ENCODE data around the gene ZNF160. TPM values are rescaled to one million over a fixed set of nuclear protein-coding genes. Genes with fewer than 3 reads are reported as not detected.
"Not testable (repeated sequence)": the region's sequence is repeated elsewhere in the genome, so short reads cannot be mapped to it uniquely, and the experiment has no call there.

ZNF160 gene
- total RNA-seq, 2 experiments from 2014 or later = 37.5 to 38.1 TPM

DNA sequence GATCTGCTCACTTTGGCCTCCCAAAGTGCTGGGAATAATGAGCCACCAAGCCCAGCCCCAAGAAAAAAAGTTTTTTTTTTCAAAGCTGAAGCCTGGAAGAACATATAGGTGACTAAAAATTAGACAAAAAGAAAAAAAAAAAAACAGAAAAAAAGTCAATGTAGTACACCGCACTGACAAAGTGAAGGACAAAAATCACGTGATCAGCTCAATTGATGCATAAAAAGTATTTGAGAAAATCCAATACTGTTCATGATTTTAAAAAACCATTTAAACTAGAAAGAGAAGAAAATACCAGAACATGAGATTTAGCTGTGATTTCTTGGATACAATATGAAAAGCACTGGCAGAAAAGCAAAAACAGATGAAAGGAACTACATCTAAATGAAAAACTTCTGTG is 69.2 kb downstream of the ZNF160 start:
- Mint-ChIP-seq H3K4me3 (no peak overlapping the region), H3K9me3 (peaks cover 47% of the 10 kb centered on the region), H3K36me3 (ENCODE audit: low read depth) (peaks cover 6% of the 10 kb centered on the region), H3K27ac (no peak overlapping the region), H3K27me3 (no peaks in the 10 kb centered on the region), H3K4me1 (no peaks in the 10 kb centered on the region)
- CTCF ChIA-PET = no interaction called here
- POLR2A ChIA-PET = no interaction called here
- DNase-seq = no peak

DNA sequence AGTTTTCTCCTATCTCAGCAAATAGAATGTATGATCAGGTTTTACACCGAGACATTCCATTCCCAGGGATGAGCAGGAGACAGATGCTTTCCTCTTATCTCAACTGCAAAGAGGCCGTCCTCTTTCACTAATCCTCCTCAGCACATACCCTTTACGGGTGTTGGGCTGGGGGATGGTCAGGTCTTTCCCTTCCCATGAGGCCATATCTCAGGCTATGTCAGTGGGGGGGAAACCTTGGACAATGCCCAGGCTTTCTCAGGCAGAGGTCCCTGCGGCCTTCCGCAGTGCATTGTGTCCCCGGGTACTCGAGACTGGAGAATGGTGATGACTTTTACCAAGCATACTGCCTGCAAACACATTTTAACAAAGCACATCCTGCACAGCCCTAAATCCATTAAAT is 74.9 kb downstream of the ZNF160 start:
- H3K27ac Mint-ChIP-seq; DNase-seq; H3K4me3 Mint-ChIP-seq; H3K36me3 Mint-ChIP-seq (ENCODE audit: low read depth); H3K4me1 Mint-ChIP-seq; H3K27me3 Mint-ChIP-seq; CTCF ChIA-PET; POLR2A ChIA-PET: not testable (repeated sequence)
- peaks cover 38% of the 10 kb centered on the region for H3K9me3 Mint-ChIP-seq

DNA sequence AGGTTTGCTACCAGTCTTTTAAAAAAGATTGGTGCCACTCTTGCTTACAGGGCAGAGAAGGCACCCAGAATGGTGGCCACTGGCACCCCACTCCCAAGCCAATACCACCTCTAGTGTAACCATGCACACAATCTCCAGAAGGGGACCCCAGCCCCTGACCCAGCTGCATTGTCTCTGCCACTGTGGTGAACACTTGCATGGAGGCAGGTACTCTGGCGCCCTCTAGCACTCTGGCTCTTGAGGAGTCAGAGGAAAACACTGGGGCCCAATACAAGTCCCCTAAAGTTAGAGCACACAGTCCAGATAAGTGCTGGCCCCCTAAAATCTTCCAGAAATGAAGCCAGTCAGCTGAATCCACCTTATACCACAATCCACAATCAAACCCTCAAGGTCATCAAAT is 83.5 kb downstream of the ZNF160 start:
- H3K27ac Mint-ChIP-seq = no peak overlapping the region
- POLR2A ChIA-PET = no interaction called here
- no peaks in the 10 kb centered on the region for H3K27me3 Mint-ChIP-seq
- peaks cover 36% of the 10 kb centered on the region for H3K9me3 Mint-ChIP-seq
- no peaks in the 10 kb centered on the region for H3K4me1 Mint-ChIP-seq
- peaks cover 3% of the 10 kb centered on the region for H3K36me3 Mint-ChIP-seq (ENCODE audit: low read depth)
- DNase-seq = no peak
- CTCF ChIA-PET = no interaction called here
- no peak overlapping the region for H3K4me3 Mint-ChIP-seq

Other genes starting within 250 kb of the ZNF160 start
- 10 to 100 TPM; 16.0 to 16.4 TPM for gene ZNF468, start 245.8 kb downstream of the ZNF160 start, total RNA-seq
- 1 to 10 TPM; 4.0 to 4.1 TPM for gene ZNF320, start 205.8 kb downstream of the ZNF160 start, total RNA-seq
- gene ZNF888, start 180.0 kb downstream of the ZNF160 start, total RNA-seq = 1 to 10 TPM; 5.9 to 6.9 TPM
- gene ZNF816, start 140.5 kb downstream of the ZNF160 start, total RNA-seq = 10 to 100 TPM; 11.8 to 14.9 TPM
- not detected for gene ERVV-1, start 89.5 kb downstream of the ZNF160 start, total RNA-seq
- not detected for gene ERVV-2, start 58.7 kb downstream of the ZNF160 start, total RNA-seq
- gene ZNF415, start 29.5 kb upstream of the ZNF160 start, total RNA-seq = under 1 TPM; 0.13 to 0.33 TPM
- 1 to 10 TPM; 6.5 TPM for gene ZNF347, start 55.6 kb upstream of the ZNF160 start, total RNA-seq
- 1 to 10 TPM; 2.0 to 4.3 TPM for gene ZNF665, start 89.9 kb upstream of the ZNF160 start, total RNA-seq
- gene ZNF677, start 151.5 kb upstream of the ZNF160 start, total RNA-seq = 1 to 10 TPM; 4.7 to 6.1 TPM
- not detected for gene VN1R2, start 154.9 kb upstream of the ZNF160 start, total RNA-seq
- not detected for gene VN1R4, start 164.3 kb upstream of the ZNF160 start, total RNA-seq
- gene ZNF845, start 230.3 kb upstream of the ZNF160 start, total RNA-seq = 1 to 10 TPM; 9.9 to 10.0 TPM